ENCODE data around the gene CCDC137. TPM values are rescaled to one million over a fixed set of nuclear protein-coding genes. Genes with fewer than 3 reads are reported as not detected.

CCDC137 gene
- total RNA-seq, 1 experiment from 2014 or later, result 8.1 TPM

DNA sequence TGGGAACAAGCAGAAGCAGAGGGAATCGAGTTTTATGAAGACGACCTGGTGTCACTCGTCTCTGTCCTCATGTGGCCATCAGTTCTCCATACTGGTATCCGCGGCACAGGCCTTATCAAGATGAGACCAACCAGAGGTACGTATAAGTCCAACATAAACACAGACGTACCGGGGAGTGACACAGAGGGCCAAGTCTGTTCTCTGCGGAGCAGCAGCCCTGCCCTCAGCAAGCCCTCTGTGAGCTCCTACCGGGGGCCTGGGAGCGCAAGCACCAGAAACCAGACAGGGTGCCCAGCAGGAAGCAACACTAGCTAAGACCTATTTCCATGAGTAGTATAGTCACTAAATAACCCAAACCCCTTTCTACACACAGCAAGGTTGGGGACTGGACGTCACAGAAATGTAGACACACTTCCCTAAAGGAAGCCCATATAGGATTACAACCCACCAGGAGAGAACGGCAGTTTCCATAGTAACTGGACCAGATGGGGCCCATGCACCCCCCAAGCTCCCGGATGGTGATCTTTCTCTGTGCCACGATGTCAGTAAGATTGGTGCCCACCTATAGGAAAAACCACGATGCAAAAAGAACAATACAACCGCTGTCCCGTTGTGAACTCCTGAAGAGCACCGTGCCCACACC is 16.1 kb downstream of the CCDC137 start:
- Histone ChIP-seq H3K4me3 (ENCODE audit: low read length) (peak overlapping the region; percentile 74), H4K20me1 (ENCODE audit: insufficient read depth, low read depth, low read length) (peaks cover 28% of the 10 kb centered on the region), H3K9me3 (ENCODE audit: low read length) (no peaks in the 10 kb centered on the region), H3K79me2 (ENCODE audit: low read length) (peaks cover 57% of the 10 kb centered on the region), H3K27ac (ENCODE audit: low read length) (peak overlapping the region; percentile 45; the same call in 1 of the 2 replicates), H3K27me3 (ENCODE audit: low read length) (no peaks in the 10 kb centered on the region), H3K4me2 (ENCODE audit: low read depth, low read length, poor library complexity, severe bottlenecking) (peak overlapping the region; percentile 76), H3K4me1 (ENCODE audit: low read length) (peaks cover 23% of the 10 kb centered on the region), H3K9me2 (replicated peaks; ENCODE audit: insufficient read depth, low read length) (no peaks in the 10 kb centered on the region), H2AFZ (ENCODE audit: low read length) (peak overlapping the region; percentile 55; the same call in 1 of the 2 replicates), H3K36me3 (ENCODE audit: insufficient read depth, low read length) (peaks cover 12% of the 10 kb centered on the region; the same call in 1 of the 2 replicates), H3K9ac (ENCODE audit: low read length) (peak overlapping the region; percentile 96)
- DNase-seq, result no peak

DNA sequence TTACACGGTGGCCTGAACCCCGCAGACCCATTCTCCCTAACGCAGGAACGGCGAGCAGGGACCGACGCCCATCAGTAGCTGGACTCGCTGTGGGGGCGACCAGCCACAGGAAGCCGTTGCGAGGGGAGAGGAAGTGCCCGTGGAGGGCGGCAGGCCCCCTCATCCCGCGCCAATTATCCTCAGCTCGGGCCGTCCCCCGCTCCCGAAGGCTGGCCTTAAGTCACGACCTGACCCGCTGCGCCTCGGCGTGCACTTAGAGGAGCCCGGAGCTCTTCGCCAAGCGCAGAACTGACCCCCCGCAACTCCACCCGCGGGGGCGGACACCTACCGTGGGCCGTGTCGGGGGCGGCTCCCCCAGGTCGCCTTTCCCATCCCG is 16.7 kb downstream of the CCDC137 start:
- H3K4me1 ChIP-seq (ENCODE audit: low read length), result peaks cover 23% of the 10 kb centered on the region

DNA sequence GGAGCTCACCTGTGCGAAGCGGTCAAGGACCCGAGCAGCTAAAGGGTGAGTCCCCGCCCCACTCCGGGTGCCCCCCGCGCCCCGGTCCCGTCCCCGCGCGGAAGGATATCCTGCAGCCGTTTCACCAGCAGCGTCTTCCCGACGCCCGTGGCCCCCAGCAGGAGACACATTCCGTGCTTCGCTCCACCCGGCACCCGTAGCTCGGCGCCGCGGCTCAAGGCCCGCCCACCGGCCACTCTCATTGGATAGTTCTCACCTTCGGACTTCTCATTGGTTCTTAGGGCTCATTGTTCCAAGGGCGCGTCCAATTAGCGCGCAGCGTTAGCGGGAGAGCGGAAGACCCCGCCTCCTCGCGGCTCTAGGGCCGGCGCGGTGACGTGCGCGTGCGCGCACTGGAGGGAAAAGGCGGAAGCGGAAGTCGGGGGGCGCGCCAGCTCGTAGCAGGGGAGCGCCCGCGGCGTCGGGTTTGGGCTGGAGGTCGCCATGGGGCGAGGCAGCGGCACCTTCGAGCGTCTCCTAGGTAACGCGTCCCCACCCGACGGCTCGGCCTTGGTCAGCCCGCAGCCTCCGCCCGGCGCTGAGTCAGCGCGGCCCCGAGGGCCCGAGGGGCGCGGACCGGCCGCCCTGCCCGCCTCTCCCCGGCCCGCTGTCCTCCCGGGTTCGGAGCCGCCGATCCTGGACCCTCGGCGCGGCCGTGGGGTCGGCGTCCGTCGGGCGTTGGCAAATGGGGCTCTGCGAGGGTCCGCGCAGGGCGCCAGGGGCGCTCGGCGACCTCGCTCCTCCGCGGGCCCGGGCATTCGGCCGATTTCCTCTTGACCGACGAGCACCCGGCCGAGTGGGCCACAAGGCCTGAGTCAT is 17.3 kb downstream of the CCDC137 start, which contains the start of the genes ARL16 and HGS:
Gene ARL16 (minus strand): TSS at position 214 of the 858 bp plus-strand sequence. CDS start 44 bp downstream, at position 170.
Gene HGS (plus strand): TSS at position 428 of the 858 bp plus-strand sequence. CDS start 56 bp downstream, at position 484.
- peak; percentile 100 for DNase-seq
- peak within 1 kb of the TSS; percentile 45; the same call in 1 of the 2 replicates for H3K27ac ChIP-seq (ENCODE audit: low read length)
- H2AFZ ChIP-seq (ENCODE audit: low read length), result peak within 1 kb of the TSS; percentile 55; the same call in 1 of the 2 replicates
- peaks cover 57% of the 10 kb centered on the region for H3K79me2 ChIP-seq (ENCODE audit: low read length)
- H4K20me1 ChIP-seq (ENCODE audit: insufficient read depth, low read depth, low read length), result peaks cover 28% of the 10 kb centered on the region
- H3K4me1 ChIP-seq (ENCODE audit: low read length), result peaks cover 23% of the 10 kb centered on the region
- peaks cover 15% of the 10 kb centered on the region; the same call in 1 of the 2 replicates for H3K36me3 ChIP-seq (ENCODE audit: insufficient read depth, low read length)
- peak within 1 kb of the TSS; percentile 74 for H3K4me3 ChIP-seq (ENCODE audit: low read length)
- peak within 1 kb of the TSS; percentile 92 for H3K4me2 ChIP-seq (ENCODE audit: low read depth, low read length, poor library complexity, severe bottlenecking)
- peak within 1 kb of the TSS; percentile 96 for H3K9ac ChIP-seq (ENCODE audit: low read length)
- H3K27me3 ChIP-seq (ENCODE audit: low read length), result no peaks in the 10 kb centered on the region
- H3K9me3 ChIP-seq (ENCODE audit: low read length), result no peaks in the 10 kb centered on the region
- H3K9me2 ChIP-seq (replicated peaks; ENCODE audit: insufficient read depth, low read length), result no peaks in the 10 kb centered on the region

More for the DNA sequence above, 16.7 kb downstream of the CCDC137 start:
- peak; percentile 66 for DNase-seq
- Histone ChIP-seq H3K27me3 (ENCODE audit: low read length) (no peaks in the 10 kb centered on the region), H3K79me2 (ENCODE audit: low read length) (peaks cover 57% of the 10 kb centered on the region), H4K20me1 (ENCODE audit: insufficient read depth, low read depth, low read length) (peaks cover 28% of the 10 kb centered on the region), H3K4me3 (ENCODE audit: low read length) (peak overlapping the region; percentile 74), H3K9ac (ENCODE audit: low read length) (peak overlapping the region; percentile 96), H3K36me3 (ENCODE audit: insufficient read depth, low read length) (peaks cover 15% of the 10 kb centered on the region; the same call in 1 of the 2 replicates), H3K4me2 (ENCODE audit: low read depth, low read length, poor library complexity, severe bottlenecking) (peak overlapping the region; percentile 76), H2AFZ (ENCODE audit: low read length) (peak overlapping the region; percentile 55; the same call in 1 of the 2 replicates), H3K27ac (ENCODE audit: low read length) (peak overlapping the region; percentile 45; the same call in 1 of the 2 replicates), H3K9me2 (replicated peaks; ENCODE audit: insufficient read depth, low read length) (no peaks in the 10 kb centered on the region), H3K9me3 (ENCODE audit: low read length) (no peaks in the 10 kb centered on the region)

DNA sequence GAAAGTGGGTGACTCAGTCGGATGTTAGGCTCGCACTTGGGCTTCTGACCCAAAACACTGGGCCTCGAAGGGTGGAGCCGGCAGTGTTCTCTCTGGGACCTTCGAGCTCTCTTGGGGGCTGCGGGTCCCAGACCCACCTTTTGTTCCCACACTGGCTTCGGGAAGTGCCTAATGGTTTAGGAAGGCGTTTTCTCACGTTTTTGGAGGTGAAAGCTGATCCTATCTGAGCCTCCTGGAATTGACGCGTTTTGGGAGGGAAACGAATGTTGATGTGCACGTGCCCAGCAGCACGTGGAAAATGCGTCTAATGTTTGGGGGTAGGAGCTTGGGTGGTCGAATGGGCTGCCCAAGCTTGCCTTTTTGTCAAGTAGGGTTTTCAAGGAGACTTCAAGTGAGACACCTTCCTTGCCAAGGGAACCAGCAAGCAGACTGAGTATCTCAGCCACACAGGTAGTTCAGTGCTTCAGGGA is 17.9 kb downstream of the CCDC137 start:
- H2AFZ ChIP-seq (ENCODE audit: low read length), result no peak overlapping the region
- peak overlapping the region; percentile 92 for H3K4me2 ChIP-seq (ENCODE audit: low read depth, low read length, poor library complexity, severe bottlenecking)
- H4K20me1 ChIP-seq (ENCODE audit: insufficient read depth, low read depth, low read length), result peaks cover 28% of the 10 kb centered on the region
- H3K36me3 ChIP-seq (ENCODE audit: insufficient read depth, low read length), result peaks cover 15% of the 10 kb centered on the region; the same call in 1 of the 2 replicates
- H3K9ac ChIP-seq (ENCODE audit: low read length), result peak overlapping the region; percentile 79
- H3K4me1 ChIP-seq (ENCODE audit: low read length), result peaks cover 23% of the 10 kb centered on the region
- H3K79me2 ChIP-seq (ENCODE audit: low read length), result peaks cover 57% of the 10 kb centered on the region
- no peak for DNase-seq
- no peaks in the 10 kb centered on the region for H3K9me2 ChIP-seq (replicated peaks; ENCODE audit: insufficient read depth, low read length)
- H3K27me3 ChIP-seq (ENCODE audit: low read length), result no peaks in the 10 kb centered on the region
- no peaks in the 10 kb centered on the region for H3K9me3 ChIP-seq (ENCODE audit: low read length)
- H3K4me3 ChIP-seq (ENCODE audit: low read length), result peak overlapping the region; percentile 74
- peak overlapping the region; percentile 21; the same call in 1 of the 2 replicates for H3K27ac ChIP-seq (ENCODE audit: low read length)

DNA sequence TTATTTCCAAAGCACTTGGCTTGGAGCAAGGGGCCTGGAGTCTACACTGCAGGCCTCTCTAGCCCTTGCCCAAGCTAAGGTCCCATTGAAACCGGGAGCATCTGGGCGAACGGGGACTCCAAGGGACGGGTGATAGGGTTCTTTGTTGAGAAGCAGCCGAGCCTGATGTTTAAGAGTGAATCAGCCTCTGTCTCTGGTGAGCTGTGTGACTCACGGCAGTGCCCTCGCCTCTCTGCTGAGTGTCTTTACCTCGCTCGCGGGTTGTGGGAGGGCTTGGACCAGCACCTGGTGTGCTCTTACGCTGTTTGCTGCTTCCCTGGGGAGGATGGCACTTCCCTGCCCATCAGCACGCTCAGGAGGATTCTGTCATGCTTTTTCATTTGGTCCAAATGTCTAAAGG is 18.6 kb downstream of the CCDC137 start:
- Histone ChIP-seq H3K27ac (ENCODE audit: low read length) (no peak overlapping the region), H3K27me3 (ENCODE audit: low read length) (no peaks in the 10 kb centered on the region), H2AFZ (ENCODE audit: low read length) (no peak overlapping the region), H3K9me2 (replicated peaks; ENCODE audit: insufficient read depth, low read length) (no peaks in the 10 kb centered on the region), H3K4me1 (ENCODE audit: low read length) (peaks cover 23% of the 10 kb centered on the region), H3K36me3 (ENCODE audit: insufficient read depth, low read length) (peaks cover 15% of the 10 kb centered on the region; the same call in 1 of the 2 replicates), H3K79me2 (ENCODE audit: low read length) (peaks cover 57% of the 10 kb centered on the region), H3K4me2 (ENCODE audit: low read depth, low read length, poor library complexity, severe bottlenecking) (peak overlapping the region; percentile 92), H3K4me3 (ENCODE audit: low read length) (peak overlapping the region; percentile 74), H4K20me1 (ENCODE audit: insufficient read depth, low read depth, low read length) (peaks cover 28% of the 10 kb centered on the region), H3K9me3 (ENCODE audit: low read length) (no peaks in the 10 kb centered on the region), H3K9ac (ENCODE audit: low read length) (peak overlapping the region; percentile 79)
- DNase-seq, result no peak

DNA sequence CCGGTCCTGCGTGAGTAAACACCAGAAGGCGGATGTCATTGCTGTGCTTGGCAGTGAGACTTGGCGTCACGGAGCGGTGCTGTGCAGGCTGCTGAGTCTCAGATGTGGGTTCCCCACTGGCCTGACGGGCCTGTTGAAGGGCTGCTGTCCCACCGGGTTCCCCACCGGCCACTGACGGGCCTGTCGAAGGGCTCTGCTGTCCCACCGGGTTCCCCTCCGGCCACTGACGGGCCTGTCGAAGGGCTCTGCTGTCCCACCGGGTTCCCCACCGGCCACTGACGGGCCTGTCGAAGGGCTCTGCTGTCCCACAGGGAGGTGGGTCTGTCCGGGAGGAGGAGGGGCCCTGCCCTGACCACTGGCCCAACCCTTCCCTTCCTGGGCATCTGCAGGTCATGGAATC is 20.1 kb downstream of the CCDC137 start:
- no peak for DNase-seq
- Histone ChIP-seq H3K9me2 (replicated peaks; ENCODE audit: insufficient read depth, low read length) (no peaks in the 10 kb centered on the region), H3K9ac (ENCODE audit: low read length) (no peak overlapping the region), H2AFZ (ENCODE audit: low read length) (no peak overlapping the region), H3K9me3 (ENCODE audit: low read length) (no peaks in the 10 kb centered on the region), H3K36me3 (ENCODE audit: insufficient read depth, low read length) (peaks cover 15% of the 10 kb centered on the region; the same call in 1 of the 2 replicates), H3K27ac (ENCODE audit: low read length) (no peak overlapping the region), H3K4me3 (ENCODE audit: low read length) (no peak overlapping the region), H3K4me2 (ENCODE audit: low read depth, low read length, poor library complexity, severe bottlenecking) (no peak overlapping the region), H3K79me2 (ENCODE audit: low read length) (peaks cover 55% of the 10 kb centered on the region), H4K20me1 (ENCODE audit: insufficient read depth, low read depth, low read length) (peaks cover 28% of the 10 kb centered on the region), H3K27me3 (ENCODE audit: low read length) (no peaks in the 10 kb centered on the region), H3K4me1 (ENCODE audit: low read length) (peaks cover 23% of the 10 kb centered on the region)

- peaks cover 42% of the 10 kb centered on the region for H3K79me2 ChIP-seq (ENCODE audit: low read length)
- H3K9ac ChIP-seq (ENCODE audit: low read length), result no peak overlapping the region
- H3K4me3 ChIP-seq (ENCODE audit: low read length), result no peak overlapping the region
Measured at GRCh38 chr17:81687770-81688541, 21.4 kb downstream of the CCDC137 start.

More at GRCh38 chr17:81687770-81688541, 21.4 kb downstream of the CCDC137 start:
- H2AFZ ChIP-seq (ENCODE audit: low read length), result no peak overlapping the region
- H3K27ac ChIP-seq (ENCODE audit: low read length), result no peak overlapping the region
- peaks cover 15% of the 10 kb centered on the region; the same call in 1 of the 2 replicates for H3K36me3 ChIP-seq (ENCODE audit: insufficient read depth, low read length)
- no peaks in the 10 kb centered on the region for H3K9me2 ChIP-seq (replicated peaks; ENCODE audit: insufficient read depth, low read length)
- H3K27me3 ChIP-seq (ENCODE audit: low read length), result no peaks in the 10 kb centered on the region
- H4K20me1 ChIP-seq (ENCODE audit: insufficient read depth, low read depth, low read length), result peaks cover 23% of the 10 kb centered on the region
- DNase-seq, result no peak
- no peak overlapping the region for H3K4me2 ChIP-seq (ENCODE audit: low read depth, low read length, poor library complexity, severe bottlenecking)
- peaks cover 17% of the 10 kb centered on the region for H3K4me1 ChIP-seq (ENCODE audit: low read length)
- H3K9me3 ChIP-seq (ENCODE audit: low read length), result no peaks in the 10 kb centered on the region
